GM12878 (cell line): ENCODE data around the gene BNIP2. TPM values are rescaled to one million over a fixed set of nuclear protein-coding genes. Genes with fewer than 3 reads are reported as not detected.

Experiments
- PML ChIP-seq: IDR thresholded peaks from 2 replicates; pipeline ENCODE4 v1.6.1; 2012; ENCODE audit warnings: low read length, inconsistent platforms
- RUNX3 ChIP-seq: IDR thresholded peaks from 2 replicates; pipeline ENCODE4 v1.6.1; 2012; ENCODE audit warnings: low read length, inconsistent platforms
- STAT3 ChIP-seq: IDR thresholded peaks from 2 replicates; pipeline ENCODE4 v1.6.1; 2011; ENCODE audit warnings: low read depth, low read length, improper control_type of control experiment
- ZZZ3 ChIP-seq: IDR thresholded peaks from 2 replicates; pipeline ENCODE4 v1.6.1; 2011; ENCODE audit warnings: low read depth; ENCODE audit not compliant: control insufficient read depth, insufficient read length
- polyA plus RNA-seq, 11 experiments: library from polyadenylated mRNA; depleted of rRNA in 4 of 11; unstranded in 6 of 11; stranded (reverse) in 5 of 11; fragments of >200 nt; fragmentation: Nextera tagmentation in 4 of 11; fragmentation: Illumina TruSeq in 1 of 11; extraction: Ambion mirVana in 4 of 11; extraction: Trizol in 1 of 11; gene quantifications; 1 replicate in 1 of 11; 2 replicates in 10 of 11; pipeline versions ENCODE4 v1.2.1 to v1.2.3, GENCODE V29; 2011 to 2016; ENCODE audit warnings: inconsistent platforms in 2 of 11, missing spikeins in 2 of 11, low read depth in 1 of 11
- total RNA-seq, 4 experiments: library from RNA; depleted of rRNA in 3 of 4; stranded (reverse); fragments of >200 nt in 3 of 4; fragmentation: Illumina TruSeq in 1 of 4; extraction: Trizol in 1 of 4; gene quantifications; 2 replicates each; pipeline versions ENCODE4 v1.2.1 to v1.2.3, GENCODE V29; 2013 to 2021
- TF ChIP-seq, protein P1 (sequence below): fragments of 450-650 bp; formaldehyde crosslinking; IDR thresholded peaks from 2 replicates; pipeline ENCODE4 v1.4.0; 2022; ENCODE audit warnings: mild to moderate bottlenecking, moderate library complexity
- TF ChIP-seq, protein P2 (sequence below): fragments of 450-650 bp; IDR thresholded peaks from 2 replicates; pipeline ENCODE4 v1.6.1; 2017; ENCODE audit warnings: mild to moderate bottlenecking, moderate library complexity

The BNIP2 gene
- total and polyA plus RNA-seq, 10 of the 15 experiments (the other 5 are each of a cell fraction or from before 2014, with no cell fraction given), result 29.9 to 122 (median 67.7) TPM

DNA sequence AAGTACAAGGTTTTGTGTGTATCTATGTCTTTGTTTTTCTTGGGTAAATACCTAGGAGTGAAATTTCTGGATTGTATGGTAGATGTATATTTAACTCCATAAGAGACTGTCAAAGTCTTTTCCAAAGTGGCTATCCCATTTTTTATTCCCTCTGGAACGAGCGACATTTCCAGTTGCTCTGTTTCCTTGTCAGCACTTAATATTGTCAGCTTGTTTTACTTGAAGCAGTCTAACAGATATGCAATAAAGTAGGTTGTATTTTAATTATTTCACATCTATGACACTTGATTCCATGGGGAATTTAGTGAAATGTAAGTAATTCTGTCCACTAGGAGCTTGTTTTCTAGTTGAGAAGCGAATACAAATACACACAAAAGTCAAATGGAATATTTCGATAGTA lies 18.5 kb upstream of the BNIP2 start (continued):
- TF ChIP-seq RUNX3, result no peak
- TF ChIP-seq, protein P1, sequence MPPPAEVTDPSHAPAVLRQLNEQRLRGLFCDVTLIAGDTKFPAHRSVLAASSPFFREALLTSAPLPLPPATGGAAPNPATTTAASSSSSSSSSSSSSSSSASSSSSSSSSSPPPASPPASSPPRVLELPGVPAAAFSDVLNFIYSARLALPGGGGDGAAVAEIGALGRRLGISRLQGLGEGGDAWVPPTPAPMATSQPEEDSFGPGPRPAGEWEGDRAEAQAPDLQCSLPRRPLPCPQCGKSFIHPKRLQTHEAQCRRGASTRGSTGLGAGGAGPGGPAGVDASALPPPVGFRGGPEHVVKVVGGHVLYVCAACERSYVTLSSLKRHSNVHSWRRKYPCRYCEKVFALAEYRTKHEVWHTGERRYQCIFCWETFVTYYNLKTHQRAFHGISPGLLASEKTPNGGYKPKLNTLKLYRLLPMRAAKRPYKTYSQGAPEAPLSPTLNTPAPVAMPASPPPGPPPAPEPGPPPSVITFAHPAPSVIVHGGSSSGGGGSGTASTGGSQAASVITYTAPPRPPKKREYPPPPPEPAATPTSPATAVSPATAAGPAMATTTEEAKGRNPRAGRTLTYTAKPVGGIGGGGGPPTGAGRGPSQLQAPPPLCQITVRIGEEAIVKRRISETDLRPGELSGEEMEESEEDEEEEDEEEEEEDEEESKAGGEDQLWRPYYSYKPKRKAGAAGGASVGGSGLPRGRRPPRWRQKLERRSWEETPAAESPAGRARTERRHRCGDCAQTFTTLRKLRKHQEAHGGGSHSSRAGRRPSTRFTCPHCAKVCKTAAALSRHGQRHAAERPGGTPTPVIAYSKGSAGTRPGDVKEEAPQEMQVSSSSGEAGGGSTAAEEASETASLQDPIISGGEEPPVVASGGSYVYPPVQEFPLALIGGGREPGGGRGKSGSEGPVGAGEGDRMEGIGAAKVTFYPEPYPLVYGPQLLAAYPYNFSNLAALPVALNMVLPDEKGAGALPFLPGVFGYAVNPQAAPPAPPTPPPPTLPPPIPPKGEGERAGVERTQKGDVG (CRISPR knock-in tag), result no peak
- no peak for TF ChIP-seq PML
- no peak for TF ChIP-seq STAT3
- no peak for TF ChIP-seq ZZZ3
- TF ChIP-seq, protein P2, sequence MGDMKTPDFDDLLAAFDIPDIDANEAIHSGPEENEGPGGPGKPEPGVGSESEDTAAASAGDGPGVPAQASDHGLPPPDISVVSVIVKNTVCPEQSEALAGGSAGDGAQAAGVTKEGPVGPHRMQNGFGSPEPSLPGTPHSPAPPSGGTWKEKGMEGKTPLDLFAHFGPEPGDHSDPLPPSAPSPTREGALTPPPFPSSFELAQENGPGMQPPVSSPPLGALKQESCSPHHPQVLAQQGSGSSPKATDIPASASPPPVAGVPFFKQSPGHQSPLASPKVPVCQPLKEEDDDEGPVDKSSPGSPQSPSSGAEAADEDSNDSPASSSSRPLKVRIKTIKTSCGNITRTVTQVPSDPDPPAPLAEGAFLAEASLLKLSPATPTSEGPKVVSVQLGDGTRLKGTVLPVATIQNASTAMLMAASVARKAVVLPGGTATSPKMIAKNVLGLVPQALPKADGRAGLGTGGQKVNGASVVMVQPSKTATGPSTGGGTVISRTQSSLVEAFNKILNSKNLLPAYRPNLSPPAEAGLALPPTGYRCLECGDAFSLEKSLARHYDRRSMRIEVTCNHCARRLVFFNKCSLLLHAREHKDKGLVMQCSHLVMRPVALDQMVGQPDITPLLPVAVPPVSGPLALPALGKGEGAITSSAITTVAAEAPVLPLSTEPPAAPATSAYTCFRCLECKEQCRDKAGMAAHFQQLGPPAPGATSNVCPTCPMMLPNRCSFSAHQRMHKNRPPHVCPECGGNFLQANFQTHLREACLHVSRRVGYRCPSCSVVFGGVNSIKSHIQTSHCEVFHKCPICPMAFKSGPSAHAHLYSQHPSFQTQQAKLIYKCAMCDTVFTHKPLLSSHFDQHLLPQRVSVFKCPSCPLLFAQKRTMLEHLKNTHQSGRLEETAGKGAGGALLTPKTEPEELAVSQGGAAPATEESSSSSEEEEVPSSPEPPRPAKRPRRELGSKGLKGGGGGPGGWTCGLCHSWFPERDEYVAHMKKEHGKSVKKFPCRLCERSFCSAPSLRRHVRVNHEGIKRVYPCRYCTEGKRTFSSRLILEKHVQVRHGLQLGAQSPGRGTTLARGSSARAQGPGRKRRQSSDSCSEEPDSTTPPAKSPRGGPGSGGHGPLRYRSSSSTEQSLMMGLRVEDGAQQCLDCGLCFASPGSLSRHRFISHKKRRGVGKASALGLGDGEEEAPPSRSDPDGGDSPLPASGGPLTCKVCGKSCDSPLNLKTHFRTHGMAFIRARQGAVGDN, result no peak
